GM12878 (cell line): ENCODE results near the gene IGLL5. TPM values are rescaled to one million over a fixed set of nuclear protein-coding genes. Genes with fewer than 3 reads are reported as not detected.

Experiments
- BMI1 ChIP-seq: fragments of 450-650 bp; IDR thresholded peaks from 2 replicates; pipeline ENCODE4 v1.6.1; 2016; ENCODE audit warnings: mild to moderate bottlenecking, moderate library complexity, borderline replicate concordance
- CHD2 ChIP-seq: IDR thresholded peaks from 2 replicates; pipeline ENCODE4 v1.6.1; 2011; ENCODE audit warnings: low read depth, low read length, improper control_type of control experiment, borderline replicate concordance
- EP300 ChIP-seq, 2 experiments: fragments of 150-350 bp in 1 of 2; IDR thresholded peaks; 2 replicates each; pipeline ENCODE4 v1.6.1; 2011 to 2012; ENCODE audit warnings: low read depth in 2 of 2, low read length in 2 of 2, borderline replicate concordance in 1 of 2, improper control_type of control experiment in 1 of 2, inconsistent platforms in 1 of 2; ENCODE audit not compliant: control insufficient read depth in 1 of 2
- IKZF2 ChIP-seq, 2 experiments: fragments of 450-650 bp; IDR thresholded peaks; 2 replicates each; pipeline ENCODE4 v1.6.1; 2017; ENCODE audit warnings: mild to moderate bottlenecking in 2 of 2, moderate library complexity in 2 of 2
- IRF4 ChIP-seq: IDR thresholded peaks from 2 replicates; pipeline ENCODE4 v1.6.1; 2011; ENCODE audit warnings: low read depth, low read length
- MEF2B ChIP-seq: fragments of 450-650 bp; IDR thresholded peaks from 2 replicates; pipeline ENCODE4 v1.6.1; 2018; ENCODE audit warnings: mild to moderate bottlenecking, moderate library complexity; ENCODE audit not compliant: partially characterized antibody, poor library complexity, severe bottlenecking
- NFYB ChIP-seq: IDR thresholded peaks from 2 replicates; pipeline ENCODE4 v1.6.1; 2011; ENCODE audit warnings: low read depth, mild to moderate bottlenecking, low read length, improper control_type of control experiment, moderate library complexity; ENCODE audit not compliant: insufficient read depth
- NR2F1 ChIP-seq: fragments of 450-650 bp; conservative IDR thresholded peaks from 2 replicates; pipeline ENCODE4 v1.6.1; 2017; ENCODE audit warnings: mild to moderate bottlenecking
- RUNX3 ChIP-seq: IDR thresholded peaks from 2 replicates; pipeline ENCODE4 v1.6.1; 2012; ENCODE audit warnings: low read length, inconsistent platforms
- SP1 ChIP-seq: IDR thresholded peaks from one replicate; pipeline ENCODE4 v1.6.1; 2011; ENCODE audit warnings: low read depth, low read length
- SUPT20H ChIP-seq: IDR thresholded peaks from 2 replicates; pipeline ENCODE4 v1.6.1; 2011; ENCODE audit warnings: low read depth, mild to moderate bottlenecking, low read length, moderate library complexity, borderline replicate concordance; ENCODE audit not compliant: control insufficient read depth
- TAF1 ChIP-seq: IDR thresholded peaks from 2 replicates; pipeline ENCODE4 v1.6.1; 2011; ENCODE audit warnings: mild to moderate bottlenecking, low read depth, low read length, borderline replicate concordance
- WRNIP1 ChIP-seq: IDR thresholded peaks from 2 replicates; pipeline ENCODE4 v1.6.1; 2011; ENCODE audit warnings: low read depth, low read length, improper control_type of control experiment, borderline replicate concordance
- ZNF384 ChIP-seq: IDR thresholded peaks from 2 replicates; pipeline ENCODE4 v1.6.1; 2012; ENCODE audit warnings: low read depth, mild to moderate bottlenecking, low read length, improper control_type of control experiment, borderline replicate concordance
- polyA plus RNA-seq, 11 experiments: library from polyadenylated mRNA; depleted of rRNA in 4 of 11; unstranded in 6 of 11; stranded (reverse) in 5 of 11; fragments of >200 nt; fragmentation: Nextera tagmentation in 4 of 11; fragmentation: Illumina TruSeq in 1 of 11; extraction: Ambion mirVana in 4 of 11; extraction: Trizol in 1 of 11; gene quantifications; 1 replicate in 1 of 11; 2 replicates in 10 of 11; pipeline versions ENCODE4 v1.2.1 to v1.2.3, GENCODE V29; 2011 to 2016; ENCODE audit warnings: inconsistent platforms in 2 of 11, missing spikeins in 2 of 11, low read depth in 1 of 11
- total RNA-seq, 4 experiments: library from RNA; depleted of rRNA in 3 of 4; stranded (reverse); fragments of >200 nt in 3 of 4; fragmentation: Illumina TruSeq in 1 of 4; extraction: Trizol in 1 of 4; gene quantifications; 2 replicates each; pipeline versions ENCODE4 v1.2.1 to v1.2.3, GENCODE V29; 2013 to 2021
- TF ChIP-seq, protein P1 (sequence below): fragments of 450-650 bp; IDR thresholded peaks from 2 replicates; pipeline ENCODE4 v1.6.1; 2016; ENCODE audit warnings: mild to moderate bottlenecking
- TF ChIP-seq, protein P2 (sequence below): fragments of 450-650 bp; formaldehyde crosslinking; IDR thresholded peaks from 2 replicates; pipeline ENCODE4 v1.4.0; 2020; ENCODE audit warnings: mild to moderate bottlenecking, moderate library complexity

The IGLL5 gene
- total and polyA plus RNA-seq, 10 of the 15 experiments (the other 5 are each of a cell fraction or from before 2014, with no cell fraction given), result not detected

DNA sequence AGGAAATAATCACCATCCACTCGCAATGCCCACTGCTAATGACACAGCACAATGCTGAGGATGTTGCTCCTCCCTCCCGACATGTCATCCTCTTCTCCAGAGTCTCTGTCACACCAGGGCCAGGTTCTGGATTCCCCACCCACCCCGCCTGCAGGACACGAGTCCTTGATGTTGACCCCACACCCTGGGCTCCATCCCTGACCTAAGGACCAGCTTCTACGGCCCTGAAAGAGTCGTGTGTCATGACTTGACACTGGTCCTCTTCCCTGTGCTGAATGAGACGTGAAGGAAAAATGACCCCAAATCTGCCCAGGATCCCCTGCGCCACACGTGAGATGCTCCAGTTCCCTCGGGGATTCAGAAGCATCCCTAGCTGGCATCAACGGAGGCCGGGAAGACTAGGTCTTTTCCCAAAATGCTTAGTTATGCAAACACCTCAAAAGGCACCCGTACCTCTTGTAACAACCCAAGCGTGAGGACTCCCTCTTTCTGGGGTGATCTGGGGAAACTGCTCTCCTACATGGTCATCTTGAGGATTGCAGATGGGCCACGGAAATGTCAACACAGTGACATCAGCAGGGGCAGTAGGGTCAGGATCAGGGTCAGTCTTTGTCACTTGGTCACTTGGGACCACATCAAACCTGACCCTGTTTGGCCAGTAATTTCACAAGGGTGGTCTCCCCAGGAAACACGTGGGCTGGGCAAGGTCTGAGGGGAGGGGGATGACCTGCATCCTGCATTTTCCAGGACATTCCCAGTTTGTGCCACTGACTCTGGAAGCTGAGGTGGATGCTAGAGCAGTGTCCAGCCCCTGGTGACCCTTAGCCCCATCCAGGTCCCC lies 42.0 kb downstream of the IGLL5 start (continued):
- TF ChIP-seq CHD2 (no peak), SUPT20H (no peak), IRF4 (no peak), SP1 (no peak), MEF2B (peak; percentile 22), RUNX3 (no peak), IKZF2 (IDR thresholded peaks at IDR 0.05) (peak in 1 of 2 experiments; percentile 36; a peak in 1 of 4 replicates), ZNF384 (no peak), EP300 (IDR thresholded peaks at IDR 0.05; ENCODE audit: borderline replicate concordance in 1 of 2, control insufficient read depth in 1 of 2, low read depth in 2 of 2, low read length in 2 of 2) (peak in 1 of 2 experiments; percentile 17; a peak in 1 of 4 replicates), NR2F1 (peak; percentile 85), BMI1 (no peak), WRNIP1 (0 out of 2 replicates have a peak, but pooled peaks have one; percentile 0), TAF1 (0 out of 2 replicates have a peak, but pooled peaks have one; percentile 7), NFYB (no peak)
- TF ChIP-seq, protein P1, sequence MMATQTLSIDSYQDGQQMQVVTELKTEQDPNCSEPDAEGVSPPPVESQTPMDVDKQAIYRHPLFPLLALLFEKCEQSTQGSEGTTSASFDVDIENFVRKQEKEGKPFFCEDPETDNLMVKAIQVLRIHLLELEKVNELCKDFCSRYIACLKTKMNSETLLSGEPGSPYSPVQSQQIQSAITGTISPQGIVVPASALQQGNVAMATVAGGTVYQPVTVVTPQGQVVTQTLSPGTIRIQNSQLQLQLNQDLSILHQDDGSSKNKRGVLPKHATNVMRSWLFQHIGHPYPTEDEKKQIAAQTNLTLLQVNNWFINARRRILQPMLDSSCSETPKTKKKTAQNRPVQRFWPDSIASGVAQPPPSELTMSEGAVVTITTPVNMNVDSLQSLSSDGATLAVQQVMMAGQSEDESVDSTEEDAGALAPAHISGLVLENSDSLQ, result no peak
- TF ChIP-seq, protein P2, sequence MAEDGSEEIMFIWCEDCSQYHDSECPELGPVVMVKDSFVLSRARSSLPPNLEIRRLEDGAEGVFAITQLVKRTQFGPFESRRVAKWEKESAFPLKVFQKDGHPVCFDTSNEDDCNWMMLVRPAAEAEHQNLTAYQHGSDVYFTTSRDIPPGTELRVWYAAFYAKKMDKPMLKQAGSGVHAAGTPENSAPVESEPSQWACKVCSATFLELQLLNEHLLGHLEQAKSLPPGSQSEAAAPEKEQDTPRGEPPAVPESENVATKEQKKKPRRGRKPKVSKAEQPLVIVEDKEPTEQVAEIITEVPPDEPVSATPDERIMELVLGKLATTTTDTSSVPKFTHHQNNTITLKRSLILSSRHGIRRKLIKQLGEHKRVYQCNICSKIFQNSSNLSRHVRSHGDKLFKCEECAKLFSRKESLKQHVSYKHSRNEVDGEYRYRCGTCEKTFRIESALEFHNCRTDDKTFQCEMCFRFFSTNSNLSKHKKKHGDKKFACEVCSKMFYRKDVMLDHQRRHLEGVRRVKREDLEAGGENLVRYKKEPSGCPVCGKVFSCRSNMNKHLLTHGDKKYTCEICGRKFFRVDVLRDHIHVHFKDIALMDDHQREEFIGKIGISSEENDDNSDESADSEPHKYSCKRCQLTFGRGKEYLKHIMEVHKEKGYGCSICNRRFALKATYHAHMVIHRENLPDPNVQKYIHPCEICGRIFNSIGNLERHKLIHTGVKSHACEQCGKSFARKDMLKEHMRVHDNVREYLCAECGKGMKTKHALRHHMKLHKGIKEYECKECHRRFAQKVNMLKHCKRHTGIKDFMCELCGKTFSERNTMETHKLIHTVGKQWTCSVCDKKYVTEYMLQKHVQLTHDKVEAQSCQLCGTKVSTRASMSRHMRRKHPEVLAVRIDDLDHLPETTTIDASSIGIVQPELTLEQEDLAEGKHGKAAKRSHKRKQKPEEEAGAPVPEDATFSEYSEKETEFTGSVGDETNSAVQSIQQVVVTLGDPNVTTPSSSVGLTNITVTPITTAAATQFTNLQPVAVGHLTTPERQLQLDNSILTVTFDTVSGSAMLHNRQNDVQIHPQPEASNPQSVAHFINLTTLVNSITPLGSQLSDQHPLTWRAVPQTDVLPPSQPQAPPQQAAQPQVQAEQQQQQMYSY (CRISPR knock-in tag), result no peak
